ENCODE data around the gene GPR162. TPM values are rescaled to one million over a fixed set of nuclear protein-coding genes. Genes with fewer than 3 reads are reported as not detected.

Gene GPR162
- total RNA-seq, 1 donor from 2014 or later, result 1.2 TPM

GRCh38 chr12:6827437-6827911 is 5.9 kb downstream of the GPR162 start:
- no peak for TF ChIP-seq CTCF (conservative IDR thresholded peaks at IDR 0.05; ENCODE audit: low read depth, low read length)
- DNase-seq (ENCODE audit: low read depth), result no peak
- H3K4me3 ChIP-seq (ENCODE audit: low read depth, low read length), result peak overlapping the region; percentile 14

GRCh38 chr12:6827982-6828780 is 6.6 kb downstream of the GPR162 start, which contains the start of gene P3H3:
Gene P3H3 (plus strand): TSS chr12:6828407. CDS start chr12:6828441, 34 bp downstream.
- H3K4me3 ChIP-seq (ENCODE audit: low read depth, low read length), result peak within 1 kb of the TSS; percentile 75
- DNase-seq (ENCODE audit: low read depth), result no peak
- no peak for TF ChIP-seq CTCF (conservative IDR thresholded peaks at IDR 0.05; ENCODE audit: low read depth, low read length)

- DNase-seq (ENCODE audit: low read depth), result no peak
- no peak for TF ChIP-seq CTCF (conservative IDR thresholded peaks at IDR 0.05; ENCODE audit: low read depth, low read length)
- peak overlapping the region; percentile 75 for H3K4me3 ChIP-seq (ENCODE audit: low read depth, low read length)
These were observed 7.3 kb downstream of the GPR162 start for GRCh38 chr12:6828781-6829535.

- H3K4me3 ChIP-seq (ENCODE audit: low read depth, low read length), result peak overlapping the region; percentile 75
- DNase-seq (ENCODE audit: low read depth), result no peak
- peak; percentile 20 for TF ChIP-seq CTCF (conservative IDR thresholded peaks at IDR 0.05; ENCODE audit: low read depth, low read length)
These were observed 8.1 kb downstream of the GPR162 start for GRCh38 chr12:6829536-6830220.

- no peak for TF ChIP-seq CTCF (conservative IDR thresholded peaks at IDR 0.05; ENCODE audit: low read depth, low read length)
- no peak overlapping the region for H3K4me3 ChIP-seq (ENCODE audit: low read depth, low read length)
- no peak for DNase-seq (ENCODE audit: low read depth)
These were observed 8.8 kb downstream of the GPR162 start for GRCh38 chr12:6830286-6830890.

DNA sequence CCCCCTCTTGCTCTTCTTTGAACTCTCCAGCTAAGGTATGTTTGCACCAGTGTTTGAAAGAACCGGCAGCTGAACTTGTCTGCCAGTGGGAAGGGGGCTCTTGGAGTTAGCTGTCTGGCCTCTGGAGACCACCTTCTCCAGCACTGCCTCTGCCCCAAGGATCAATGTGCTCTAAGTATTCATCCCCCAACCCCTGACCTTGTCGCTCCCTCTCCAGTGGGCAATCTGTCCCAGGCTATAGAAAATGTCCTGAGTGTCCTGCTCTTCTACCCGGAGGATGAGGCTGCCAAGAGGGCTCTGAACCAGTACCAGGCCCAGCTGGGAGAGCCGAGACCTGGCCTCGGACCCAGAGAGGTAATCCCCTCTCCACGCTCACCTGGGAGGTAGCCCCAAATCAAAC is 9.4 kb downstream of the GPR162 start:
- TF ChIP-seq CTCF (conservative IDR thresholded peaks at IDR 0.05; ENCODE audit: low read depth, low read length), result no peak
- H3K4me3 ChIP-seq (ENCODE audit: low read depth, low read length), result no peak overlapping the region
- no peak for DNase-seq (ENCODE audit: low read depth)
